Activated naive CD4-positive, alpha-beta T cell treated with anti-CD3 and anti-CD28 coated beads, Interleukin-2, amount 50 U/mL, for 24 hours (primary cell): ENCODE data around the gene SIAH2.
A peak's percentile ranks its signal among the peaks of the same experiment; 100 is the strongest.
"Not testable (repeated sequence)": the region's sequence is repeated elsewhere in the genome, so short reads cannot be mapped to it uniquely, and the experiment has no call there.

Source experiments
- H3K27ac Mint-ChIP-seq: one replicate; pipeline ENCODE4 v1.8.0; 2021; ENCODE audit warnings: mild to moderate bottlenecking, mixed read lengths
- H3K27me3 Mint-ChIP-seq: one replicate; pipeline ENCODE4 v1.8.0; 2021; ENCODE audit warnings: mixed read lengths
- H3K36me3 Mint-ChIP-seq: one replicate; pipeline ENCODE4 v1.8.0; 2021; ENCODE audit warnings: mixed read lengths
- H3K4me1 Mint-ChIP-seq: one replicate; pipeline ENCODE4 v1.8.0; 2021; ENCODE audit warnings: mixed read lengths
- H3K4me3 Mint-ChIP-seq: one replicate; pipeline ENCODE4 v1.8.0; 2021; ENCODE audit warnings: mild to moderate bottlenecking, mixed read lengths
- H3K9me3 Mint-ChIP-seq: one replicate; pipeline ENCODE4 v1.8.0; 2021; ENCODE audit warnings: mixed read lengths

The SIAH2 gene

GRCh38 chr3:150763122-150763840 lies at the start of gene SIAH2:
Gene SIAH2 (minus strand): TSS chr3:150763169. CDS start chr3:150762849, 320 bp downstream.
- Mint-ChIP-seq H3K9me3 (no peaks in the 10 kb centered on the region), H3K4me1 (peaks cover 55% of the 10 kb centered on the region), H3K36me3 (peaks cover 24% of the 10 kb centered on the region), H3K4me3 (peak within 1 kb of the TSS; percentile 98), H3K27me3 (no peaks in the 10 kb centered on the region), H3K27ac (peak within 1 kb of the TSS; percentile 100)

- Mint-ChIP-seq H3K27ac (no peak overlapping the region), H3K36me3 (no peaks in the 10 kb centered on the region), H3K4me3 (no peak overlapping the region), H3K4me1 (no peaks in the 10 kb centered on the region), H3K9me3 (no peaks in the 10 kb centered on the region), H3K27me3 (peaks cover 3% of the 10 kb centered on the region)
Measured at GRCh38 chr3:150811984-150812383, 49.0 kb upstream of the SIAH2 start.

DNA sequence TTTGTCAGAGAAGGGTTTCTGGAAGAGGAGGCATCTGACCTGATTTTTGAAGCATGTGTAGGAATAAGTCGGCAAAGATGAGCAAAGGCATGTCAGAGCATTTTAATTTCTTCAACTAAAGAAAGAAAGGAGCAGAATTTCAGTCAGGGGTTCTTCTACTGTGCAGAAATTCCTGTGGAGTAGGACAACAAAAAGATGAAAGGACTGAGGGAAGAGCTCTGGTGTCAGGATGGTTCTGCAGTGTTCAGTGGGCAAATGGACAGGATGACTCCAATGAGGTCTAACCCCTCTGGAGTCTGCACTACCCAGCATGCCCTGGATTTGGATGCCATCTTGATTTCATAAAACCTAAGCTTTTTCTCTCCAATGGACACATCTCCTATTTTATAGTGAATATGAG lies 47.7 kb upstream of the SIAH2 start:
- H3K4me1 Mint-ChIP-seq = no peaks in the 10 kb centered on the region
- H3K9me3 Mint-ChIP-seq = no peaks in the 10 kb centered on the region
- no peak overlapping the region for H3K4me3 Mint-ChIP-seq
- peaks cover 3% of the 10 kb centered on the region for H3K27me3 Mint-ChIP-seq
- no peak overlapping the region for H3K27ac Mint-ChIP-seq
- H3K36me3 Mint-ChIP-seq = no peaks in the 10 kb centered on the region

GRCh38 chr3:150806185-150806835 lies 43.3 kb upstream of the SIAH2 start:
- Mint-ChIP-seq H3K36me3 (no peaks in the 10 kb centered on the region), H3K27me3 (peaks cover 1% of the 10 kb centered on the region), H3K27ac (no peak overlapping the region), H3K4me3 (no peak overlapping the region), H3K9me3 (no peaks in the 10 kb centered on the region), H3K4me1 (no peaks in the 10 kb centered on the region)

- no peaks in the 10 kb centered on the region for H3K36me3 Mint-ChIP-seq
- H3K9me3 Mint-ChIP-seq = no peaks in the 10 kb centered on the region
- H3K27ac Mint-ChIP-seq = no peak overlapping the region
- H3K27me3 Mint-ChIP-seq = peaks cover 1% of the 10 kb centered on the region
- no peaks in the 10 kb centered on the region for H3K4me1 Mint-ChIP-seq
- H3K4me3 Mint-ChIP-seq = no peak overlapping the region
Measured at GRCh38 chr3:150805354-150805753, 42.4 kb upstream of the SIAH2 start.

GRCh38 chr3:150803440-150803985 lies 40.5 kb upstream of the SIAH2 start:
- Mint-ChIP-seq H3K4me3 (no peak overlapping the region), H3K27ac (no peak overlapping the region), H3K36me3 (no peaks in the 10 kb centered on the region), H3K27me3 (no peaks in the 10 kb centered on the region), H3K4me1 (no peaks in the 10 kb centered on the region), H3K9me3 (no peaks in the 10 kb centered on the region)

DNA sequence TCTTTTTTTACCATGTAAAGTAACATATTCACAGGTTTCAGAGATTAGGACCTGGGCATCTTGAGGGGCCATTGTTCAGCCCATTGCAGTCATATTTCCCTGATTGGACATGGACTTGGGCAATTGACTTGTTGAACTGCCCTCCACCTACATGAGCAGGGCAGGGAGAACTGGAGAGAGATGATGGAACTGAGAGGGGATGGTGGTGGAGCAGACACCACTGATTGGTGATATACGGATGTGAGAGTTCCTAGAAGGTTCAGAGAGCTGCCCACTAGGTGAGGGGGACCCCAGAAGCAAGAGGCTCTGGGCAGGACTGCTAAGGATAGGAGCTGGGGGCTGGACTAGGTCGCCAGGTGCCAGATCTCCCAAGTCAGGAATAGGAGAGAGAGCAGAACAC lies 37.8 kb upstream of the SIAH2 start:
- H3K27me3 Mint-ChIP-seq = no peaks in the 10 kb centered on the region
- no peak overlapping the region for H3K4me3 Mint-ChIP-seq
- H3K27ac Mint-ChIP-seq = no peak overlapping the region
- H3K36me3 Mint-ChIP-seq = no peaks in the 10 kb centered on the region
- peaks cover 6% of the 10 kb centered on the region for H3K4me1 Mint-ChIP-seq
- H3K9me3 Mint-ChIP-seq = no peaks in the 10 kb centered on the region

GRCh38 chr3:150798122-150798618 lies 35.2 kb upstream of the SIAH2 start:
- Mint-ChIP-seq H3K27ac (no peak overlapping the region), H3K4me1 (peaks cover 6% of the 10 kb centered on the region), H3K9me3 (no peaks in the 10 kb centered on the region), H3K36me3 (no peaks in the 10 kb centered on the region), H3K27me3 (no peaks in the 10 kb centered on the region), H3K4me3 (no peak overlapping the region)

DNA sequence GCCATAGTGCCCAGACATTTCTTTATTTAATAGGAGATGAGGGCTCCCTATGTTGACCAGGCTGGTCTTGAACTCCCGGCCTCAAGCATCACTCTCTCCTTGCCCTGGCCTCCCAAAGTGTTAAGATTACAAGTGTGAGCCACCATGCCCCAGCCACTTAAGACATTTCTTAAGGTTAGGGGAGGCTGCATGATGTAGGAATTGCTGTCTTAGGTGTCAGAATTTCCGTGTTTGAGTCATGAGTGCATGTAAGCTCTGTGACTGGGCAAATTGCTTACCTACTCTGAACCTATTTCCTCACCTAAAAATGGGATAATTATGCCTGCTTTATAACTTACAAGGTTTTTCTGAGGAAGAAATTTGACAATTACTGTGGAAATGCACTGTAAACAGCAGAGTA lies 34.2 kb upstream of the SIAH2 start:
- no peaks in the 10 kb centered on the region for H3K9me3 Mint-ChIP-seq
- no peak overlapping the region for H3K27ac Mint-ChIP-seq
- peaks cover 6% of the 10 kb centered on the region for H3K4me1 Mint-ChIP-seq
- no peak overlapping the region for H3K4me3 Mint-ChIP-seq
- H3K27me3 Mint-ChIP-seq = no peaks in the 10 kb centered on the region
- no peaks in the 10 kb centered on the region for H3K36me3 Mint-ChIP-seq

GRCh38 chr3:150796527-150796926 lies 33.6 kb upstream of the SIAH2 start:
- not testable (repeated sequence) for H3K27me3 Mint-ChIP-seq

DNA sequence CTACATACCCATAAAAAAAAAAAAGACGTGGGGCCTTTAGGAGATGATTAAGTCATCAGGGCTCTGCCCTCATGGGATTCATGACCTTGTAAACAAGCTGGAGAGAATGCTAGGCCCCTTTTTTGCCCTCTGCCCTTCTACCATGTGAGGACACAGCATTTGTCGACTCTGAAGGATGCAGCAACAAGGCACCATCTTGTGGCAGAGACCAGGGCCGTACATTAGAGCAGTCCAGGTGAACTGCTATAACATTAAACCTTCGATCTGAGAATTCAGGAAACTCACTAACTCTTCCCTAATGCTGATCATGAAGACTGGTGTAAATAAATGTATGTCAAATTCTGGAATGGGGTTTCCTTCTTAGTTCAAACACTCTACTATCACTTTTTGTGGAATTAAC lies 30.7 kb upstream of the SIAH2 start:
- H3K4me1 Mint-ChIP-seq = peaks cover 7% of the 10 kb centered on the region
- no peaks in the 10 kb centered on the region for H3K27me3 Mint-ChIP-seq
- H3K4me3 Mint-ChIP-seq = no peak overlapping the region
- no peak overlapping the region for H3K27ac Mint-ChIP-seq
- no peaks in the 10 kb centered on the region for H3K36me3 Mint-ChIP-seq
- H3K9me3 Mint-ChIP-seq = no peaks in the 10 kb centered on the region

More at GRCh38 chr3:150796527-150796926, 33.6 kb upstream of the SIAH2 start:
- H3K4me3 Mint-ChIP-seq, H3K4me1 Mint-ChIP-seq, H3K9me3 Mint-ChIP-seq, H3K27ac Mint-ChIP-seq, H3K36me3 Mint-ChIP-seq: not testable (repeated sequence)

DNA sequence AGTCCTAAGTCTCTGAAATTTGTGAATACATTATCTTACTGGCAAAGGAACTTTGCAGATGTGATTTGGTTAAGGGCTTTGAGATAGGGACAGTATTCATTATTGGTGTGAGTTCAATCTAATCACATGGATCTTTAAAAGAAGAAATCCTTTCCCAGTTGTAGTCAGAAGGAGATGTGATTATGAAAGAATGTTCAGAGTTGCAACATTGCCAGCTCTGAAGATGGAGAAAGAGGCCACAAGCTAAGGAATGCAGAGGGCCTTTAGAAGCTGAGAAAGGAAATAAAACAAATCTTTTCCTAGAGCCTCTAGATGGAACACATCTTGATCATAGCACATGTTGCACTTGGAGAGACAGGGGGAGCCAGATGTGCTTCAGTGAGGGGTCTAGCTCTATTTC lies 27.7 kb upstream of the SIAH2 start:
- no peaks in the 10 kb centered on the region for H3K36me3 Mint-ChIP-seq
- H3K4me3 Mint-ChIP-seq = no peak overlapping the region
- H3K27ac Mint-ChIP-seq = no peak overlapping the region
- peaks cover 14% of the 10 kb centered on the region for H3K4me1 Mint-ChIP-seq
- no peaks in the 10 kb centered on the region for H3K9me3 Mint-ChIP-seq
- no peaks in the 10 kb centered on the region for H3K27me3 Mint-ChIP-seq

- Mint-ChIP-seq H3K27me3 (no peaks in the 10 kb centered on the region), H3K36me3 (no peaks in the 10 kb centered on the region), H3K27ac (no peak overlapping the region), H3K9me3 (no peaks in the 10 kb centered on the region), H3K4me3 (no peak overlapping the region), H3K4me1 (peaks cover 24% of the 10 kb centered on the region)
Measured at GRCh38 chr3:150789451-150789850, 26.5 kb upstream of the SIAH2 start.

- no peaks in the 10 kb centered on the region for H3K9me3 Mint-ChIP-seq
- no peaks in the 10 kb centered on the region for H3K36me3 Mint-ChIP-seq
- peak overlapping the region; percentile 41 for H3K27ac Mint-ChIP-seq
- peaks cover 35% of the 10 kb centered on the region for H3K4me1 Mint-ChIP-seq
- H3K4me3 Mint-ChIP-seq = no peak overlapping the region
- H3K27me3 Mint-ChIP-seq = no peaks in the 10 kb centered on the region
Measured at GRCh38 chr3:150787741-150788370, 24.9 kb upstream of the SIAH2 start.

GRCh38 chr3:150786791-150787190 lies 23.8 kb upstream of the SIAH2 start:
- Mint-ChIP-seq H3K9me3 (no peaks in the 10 kb centered on the region), H3K27ac (no peak overlapping the region), H3K4me3 (peak overlapping the region; percentile 15), H3K4me1 (peaks cover 37% of the 10 kb centered on the region), H3K36me3 (no peaks in the 10 kb centered on the region), H3K27me3 (no peaks in the 10 kb centered on the region)

- H3K4me3 Mint-ChIP-seq = peak overlapping the region; percentile 58
- peak overlapping the region; percentile 98 for H3K27ac Mint-ChIP-seq
- H3K9me3 Mint-ChIP-seq = no peaks in the 10 kb centered on the region
- peaks cover 44% of the 10 kb centered on the region for H3K4me1 Mint-ChIP-seq
- no peaks in the 10 kb centered on the region for H3K36me3 Mint-ChIP-seq
- H3K27me3 Mint-ChIP-seq = no peaks in the 10 kb centered on the region
Measured at GRCh38 chr3:150784747-150785125, 21.8 kb upstream of the SIAH2 start.
